H9 (cell line): ENCODE measurements around the gene RABL6. TPM values are rescaled to one million over a fixed set of nuclear protein-coding genes. Genes with fewer than 3 reads are reported as not detected.
"Not testable (repeated sequence)": the region's sequence is repeated elsewhere in the genome, so short reads cannot be mapped to it uniquely, and the experiment has no call there.

ENCODE experiments used
- DNase-seq: peaks from one replicate; pipeline ENCODE4 v3.0.0-alpha.2; 2017
- H2AFZ ChIP-seq: one replicate; pipeline ENCODE4 v1.6.1; 2013; ENCODE audit warnings: mild to moderate bottlenecking, low read length, control low read depth, moderate library complexity
- H2AK5ac ChIP-seq: 2 replicates; pipeline ENCODE4 v1.6.1; 2013; ENCODE audit warnings: low read length, control low read depth, mixed read lengths; ENCODE audit not compliant: insufficient read length
- H2BK120ac ChIP-seq: one replicate; pipeline ENCODE4 v1.6.1; 2013; ENCODE audit warnings: low read depth, mild to moderate bottlenecking, low read length, control low read depth, inconsistent platforms; ENCODE audit not compliant: poor library complexity, severe bottlenecking
- H2BK12ac ChIP-seq: 2 replicates; pipeline ENCODE4 v1.6.1; 2013; ENCODE audit warnings: low read length, control low read depth, mixed read lengths, low read depth; ENCODE audit not compliant: insufficient read length
- H2BK15ac ChIP-seq: 2 replicates; pipeline ENCODE4 v1.6.1; 2013; ENCODE audit warnings: low read depth, low read length, control low read depth
- H2BK20ac ChIP-seq: one replicate; pipeline ENCODE4 v1.6.1; 2013; ENCODE audit warnings: low read depth, mild to moderate bottlenecking, low read length, control low read depth, inconsistent platforms; ENCODE audit not compliant: poor library complexity, severe bottlenecking
- H2BK5ac ChIP-seq: 2 replicates; pipeline ENCODE4 v1.6.1; 2013; ENCODE audit warnings: low read length, control low read depth, mixed read lengths; ENCODE audit not compliant: insufficient read length
- H3K14ac ChIP-seq: 2 replicates; pipeline ENCODE4 v1.6.1; 2013; ENCODE audit warnings: low read length, control low read depth; ENCODE audit not compliant: insufficient read depth
- H3K18ac ChIP-seq: 2 replicates; pipeline ENCODE4 v1.6.1; 2013; ENCODE audit warnings: low read depth, mild to moderate bottlenecking, mixed read lengths, low read length, control low read depth; ENCODE audit not compliant: insufficient read length
- H3K23ac ChIP-seq: 2 replicates; pipeline ENCODE4 v1.6.1; 2013; ENCODE audit warnings: low read length, control low read depth, mixed read lengths, low read depth; ENCODE audit not compliant: insufficient read length
- H3K23me2 ChIP-seq: 2 replicates; pipeline ENCODE4 v1.6.1; 2013; ENCODE audit warnings: low read depth, mild to moderate bottlenecking, mixed read lengths, low read length, control low read depth; ENCODE audit not compliant: insufficient read length, poor library complexity, severe bottlenecking
- H3K27ac ChIP-seq: 2 replicates; pipeline ENCODE4 v1.5.1; 2013; ENCODE audit warnings: low read length, control low read depth, mixed read lengths, low read depth; ENCODE audit not compliant: insufficient read length
- H3K27me3 ChIP-seq: 2 replicates; pipeline ENCODE4 v1.6.1; 2013; ENCODE audit warnings: low read length, control low read depth, inconsistent platforms; ENCODE audit not compliant: insufficient read depth
- H3K4ac ChIP-seq: 2 replicates; pipeline ENCODE4 v1.6.1; 2013; ENCODE audit warnings: low read depth, mild to moderate bottlenecking, control low read depth, inconsistent platforms, low read length, moderate library complexity
- H3K4me1 ChIP-seq: 2 replicates; pipeline ENCODE4 v1.6.1; 2013; ENCODE audit warnings: low read length, control low read depth, inconsistent platforms; ENCODE audit not compliant: insufficient read depth
- H3K4me2 ChIP-seq: 2 replicates; pipeline ENCODE4 v1.6.1; 2013; ENCODE audit warnings: low read length, control low read depth, mixed read lengths; ENCODE audit not compliant: insufficient read length, insufficient read depth
- H3K56ac ChIP-seq: 2 replicates; pipeline ENCODE4 v1.6.1; 2013; ENCODE audit warnings: low read depth, mild to moderate bottlenecking, mixed read lengths, low read length, control low read depth; ENCODE audit not compliant: insufficient read length
- H3K79me1 ChIP-seq: 2 replicates; pipeline ENCODE4 v1.6.1; 2013; ENCODE audit warnings: low read depth, mild to moderate bottlenecking, moderate library complexity, low read length, control low read depth, inconsistent platforms; ENCODE audit not compliant: insufficient read depth, poor library complexity, severe bottlenecking
- H3K79me2 ChIP-seq: 2 replicates; pipeline ENCODE4 v1.6.1; 2013; ENCODE audit warnings: low read length, control low read depth, inconsistent platforms; ENCODE audit not compliant: insufficient read depth
- H3K9ac ChIP-seq: 2 replicates; pipeline ENCODE4 v1.6.1; 2013; ENCODE audit warnings: low read length, control low read depth, mixed read lengths; ENCODE audit not compliant: insufficient read length; ENCODE audit errors: extremely low read depth
- H3K9me3 ChIP-seq: one replicate; pipeline ENCODE4 v1.6.1; 2013; ENCODE audit warnings: low read depth, low read length, inconsistent platforms; ENCODE audit not compliant: control insufficient read depth
- H3T11ph ChIP-seq: one replicate; pipeline ENCODE4 v1.6.1; 2013; ENCODE audit warnings: mild to moderate bottlenecking, low read length, control low read depth, inconsistent platforms
- H4K20me1 ChIP-seq: one replicate; pipeline ENCODE4 v1.6.1; 2013; ENCODE audit not compliant: control insufficient read depth, insufficient read length, insufficient read depth
- H4K5ac ChIP-seq: 2 replicates; pipeline ENCODE4 v1.6.1; 2013; ENCODE audit warnings: low read depth, mild to moderate bottlenecking, mixed read lengths, low read length, control low read depth; ENCODE audit not compliant: insufficient read length
- H4K8ac ChIP-seq: replicated peaks from 2 replicates; pipeline ENCODE4 v1.6.1; 2013; ENCODE audit warnings: low read length, control low read depth, mixed read lengths, low read depth; ENCODE audit not compliant: insufficient read length
- H4K91ac ChIP-seq: 2 replicates; pipeline ENCODE4 v1.6.1; 2013; ENCODE audit warnings: low read depth, mild to moderate bottlenecking, moderate library complexity, mixed read lengths, low read length, control low read depth; ENCODE audit not compliant: insufficient read length
- H3K27ac Mint-ChIP-seq, 3 experiments: 2 replicates in 2 of 3; 3 replicates in 1 of 3; pipeline ENCODE4 v1.8.0; 2020 to 2021; ENCODE audit warnings: mixed read lengths in 3 of 3, mild to moderate bottlenecking in 1 of 3, moderate library complexity in 1 of 3
- H3K27me3 Mint-ChIP-seq: 2 replicates; pipeline ENCODE4 v1.8.0; 2021; ENCODE audit warnings: low read depth, mild to moderate bottlenecking, moderate library complexity, mixed read lengths
- H3K36me3 Mint-ChIP-seq, 3 experiments: 2 replicates in 2 of 3; 3 replicates in 1 of 3; pipeline ENCODE4 v1.8.0; 2020 to 2021; ENCODE audit warnings: low read depth in 3 of 3, mixed read lengths in 3 of 3; ENCODE audit not compliant: insufficient read depth in 1 of 3
- H3K4me1 Mint-ChIP-seq, 2 experiments: 2 replicates each; pipeline ENCODE4 v1.8.0; 2020; ENCODE audit warnings: mixed read lengths in 2 of 2
- H3K4me3 Mint-ChIP-seq, 2 experiments: 2 replicates in 1 of 2; 3 replicates in 1 of 2; pipeline ENCODE4 v1.8.0; 2020 to 2021; ENCODE audit warnings: mild to moderate bottlenecking in 2 of 2, mixed read lengths in 2 of 2, moderate library complexity in 1 of 2
- H3K9me3 Mint-ChIP-seq, 2 experiments: 2 replicates in 1 of 2; 3 replicates in 1 of 2; pipeline ENCODE4 v1.8.0; 2020; ENCODE audit warnings: mild to moderate bottlenecking in 2 of 2, mixed read lengths in 2 of 2, moderate library complexity in 1 of 2
- WGBS: extraction: QIAGEN DNeasy Blood & Tissue Kit; methylation state at CpG from one replicate; pipeline ENCODE4 v1.1.7; 2013; ENCODE audit warnings: missing lambda C conversion rate, low lambda C conversion rate, mixed read lengths; ENCODE audit not compliant: insufficient read length; ENCODE audit errors: extremely low coverage; 5-methylcytosine and 5-hydroxymethylcytosine counted together
- total RNA-seq: library from RNA; stranded (reverse); gene quantifications from 2 replicates; pipeline ENCODE4 v1.2.1, GENCODE V29; 2021

Gene RABL6
- total RNA-seq, 1 experiment from 2014 or later = 108 TPM

GRCh38 chr9:136841646-136842379 is 34.1 kb downstream of the RABL6 start:
- H3T11ph ChIP-seq, H4K8ac ChIP-seq, H3K4ac ChIP-seq, H4K20me1 ChIP-seq, H3K9me3 ChIP-seq, H3K4me2 ChIP-seq, H3K23me2 ChIP-seq, H3K79me1 ChIP-seq, H3K14ac ChIP-seq, H4K5ac ChIP-seq, H3K27ac ChIP-seq, H2BK12ac ChIP-seq, H4K91ac ChIP-seq, H3K9me3 Mint-ChIP-seq, H3K4me1 ChIP-seq, H3K79me2 ChIP-seq, H3K9ac ChIP-seq, H3K27ac Mint-ChIP-seq, H2AFZ ChIP-seq, H2AK5ac ChIP-seq, H3K56ac ChIP-seq, H3K23ac ChIP-seq, H3K27me3 Mint-ChIP-seq, H2BK15ac ChIP-seq, H3K27me3 ChIP-seq, H2BK5ac ChIP-seq, H2BK120ac ChIP-seq, H3K18ac ChIP-seq, H2BK20ac ChIP-seq: not testable (repeated sequence)
- WGBS = no CpG with 5 or more reads among the region's 16 CpGs
- DNase-seq = peak; percentile 38
- Mint-ChIP-seq H3K4me3 (peak overlapping the region in 1 of 2 experiments; percentile 56; a peak in 2 of 5 replicates), H3K36me3 (peaks cover 0 to 15% (median 15%) of the 10 kb centered on the region in 3 experiments; a peak in 4 of 7 replicates), H3K4me1 (peaks cover 16 to 28% of the 10 kb centered on the region in 2 experiments)
